Astrocyte of the cerebellum (primary cell): ENCODE results near the gene DNPH1.
A peak's percentile ranks its signal among the peaks of the same experiment; 100 is the strongest.

Experiments
- DNase-seq: peaks from one replicate; pipeline ENCODE4 v3.0.0-alpha.2; 2011; ENCODE audit warnings: low read depth
- H3K4me3 ChIP-seq: 2 replicates; pipeline ENCODE4 v1.5.1; 2011; ENCODE audit warnings: mild to moderate bottlenecking, low read depth, low read length, moderate library complexity
- CTCF ChIP-seq: IDR thresholded peaks from 2 replicates; pipeline ENCODE4 v1.5.1; 2012; ENCODE audit warnings: low read length, low read depth, moderate library complexity, mild to moderate bottlenecking; ENCODE audit errors: missing control alignments
- in situ Hi-C: cut with HindIII; loops from 2 replicates; pipeline ENCODE4 v1.10.0; 2017; ENCODE audit warnings: low sequenced_read_pairs

Gene DNPH1

GRCh38 chr6:43228951-43229802 is at the start of gene DNPH1:
TSS of gene DNPH1 (minus strand) at chr6:43229481. CDS start at chr6:43229456, 25 bp downstream.
- DNase-seq, result peak; percentile 13
- H3K4me3 ChIP-seq, result peak within 1 kb of the TSS; percentile 52
- TF ChIP-seq CTCF, result peak; percentile 67
- in situ Hi-C loops, result no loop called here

- TF ChIP-seq CTCF, result no peak
- H3K4me3 ChIP-seq, result no peak overlapping the region
- in situ Hi-C loops, result no loop called here
- DNase-seq, result no peak
Measured at GRCh38 chr6:43278524-43279078, 49.3 kb upstream of the DNPH1 start.

GRCh38 chr6:43277643-43278523 is 48.6 kb upstream of the DNPH1 start:
- TF ChIP-seq CTCF, result no peak
- H3K4me3 ChIP-seq, result no peak overlapping the region
- in situ Hi-C loops, result no loop called here
- no peak for DNase-seq

- H3K4me3 ChIP-seq, result no peak overlapping the region
- no peak for TF ChIP-seq CTCF
- no peak for DNase-seq
- in situ Hi-C loops, result no loop called here
Measured at GRCh38 chr6:43277306-43277642, 48.0 kb upstream of the DNPH1 start.

GRCh38 chr6:43276577-43277305 is 47.5 kb upstream of the DNPH1 start:
- DNase-seq, result no peak
- in situ Hi-C loops, result no loop called here
- TF ChIP-seq CTCF, result no peak
- H3K4me3 ChIP-seq, result no peak overlapping the region

GRCh38 chr6:43275801-43276576 is 46.7 kb upstream of the DNPH1 start:
- in situ Hi-C loops, result no loop called here
- no peak for TF ChIP-seq CTCF
- no peak for DNase-seq
- no peak overlapping the region for H3K4me3 ChIP-seq
